HEK293 (cell line): ENCODE data around the gene E2F4.

Experiments
- CTCF ChIA-PET: fragments of 350-600 bp; formaldehyde crosslinking; extraction: SDS; loops from one replicate; lab custom pipeline; 2021; ENCODE audit warnings: antibody characterized with exemption; lab: Yijun Ruan, JAX
- POLR2A ChIA-PET: fragments of 300-600 bp; formaldehyde crosslinking; extraction: SDS; loops from one replicate; lab custom pipeline; 2020; ENCODE audit warnings: antibody characterized with exemption, inconsistent platforms; lab: Yijun Ruan, JAX
- H3K27ac ChIP-seq: fragments of 200-500 bp; sonication (Bioruptor generic); 2 replicates; pipeline ENCODE4 v1.5.1; 2014; ENCODE audit warnings: low read depth, low read length, control low read depth, inconsistent platforms; ENCODE audit errors: extremely low read depth
- H3K36me3 ChIP-seq, 2 experiments: fragments of 200-500 bp in 1 of 2; sonication (Bioruptor generic) in 1 of 2; 1 replicate in 1 of 2; 2 replicates in 1 of 2; pipeline ENCODE4 v1.5.1; 2014 to 2017; ENCODE audit warnings: inconsistent platforms in 2 of 2, low read length in 2 of 2; ENCODE audit not compliant: control insufficient read depth in 2 of 2, insufficient read depth in 1 of 2
- H3K4me1 ChIP-seq: fragments of 200-500 bp; sonication (Bioruptor generic); 2 replicates; pipeline ENCODE4 v1.5.1; 2014; ENCODE audit warnings: mild to moderate bottlenecking, low read length, inconsistent platforms; ENCODE audit not compliant: control insufficient read depth, insufficient read depth
- H3K4me3 ChIP-seq: 2 replicates; pipeline ENCODE4 v1.5.1; 2011; ENCODE audit warnings: low read depth, mild to moderate bottlenecking, control low read depth, low read length, moderate library complexity
- H3K9me3 ChIP-seq: fragments of 200-500 bp; sonication (Bioruptor generic); 2 replicates; pipeline ENCODE4 v1.5.1; 2014; ENCODE audit warnings: low read depth, low read length, inconsistent platforms; ENCODE audit not compliant: control insufficient read depth, insufficient read depth
- GLIS1 ChIP-seq: fragments of 450-650 bp; formaldehyde crosslinking; IDR thresholded peaks from 2 replicates; pipeline ENCODE4 v1.5.1; 2016; ENCODE audit warnings: missing biosample characterization, missing genetic modification characterization
- HOXA7 ChIP-seq: sonication (generic); formaldehyde crosslinking; IDR thresholded peaks from 2 replicates; pipeline ENCODE4 v1.8.1; 2022; ENCODE audit warnings: missing genetic modification reagents, borderline replicate concordance
- SCRT2 ChIP-seq: fragments of 450-650 bp; formaldehyde crosslinking; IDR thresholded peaks from 2 replicates; pipeline ENCODE4 v1.5.1; 2016; ENCODE audit warnings: missing biosample characterization, missing genetic modification characterization
- SP2 ChIP-seq: fragments of 450-650 bp; formaldehyde crosslinking; IDR thresholded peaks from 2 replicates; pipeline ENCODE4 v1.5.1; 2016; ENCODE audit warnings: missing biosample characterization, missing genetic modification characterization
- ZNF16 ChIP-seq: fragments of 450-650 bp; formaldehyde crosslinking; IDR thresholded peaks from 2 replicates; pipeline ENCODE4 v1.5.1; 2016; ENCODE audit warnings: low read depth, missing biosample characterization, missing genetic modification characterization
- ZNF202 ChIP-seq: fragments of 450-650 bp; formaldehyde crosslinking; IDR thresholded peaks from 2 replicates; pipeline ENCODE4 v1.5.1; 2016; ENCODE audit warnings: missing biosample characterization, missing genetic modification characterization, borderline replicate concordance
- ZNF335 ChIP-seq: fragments of 450-650 bp; formaldehyde crosslinking; conservative IDR thresholded peaks from 2 replicates; pipeline ENCODE4 v1.5.1; 2016; ENCODE audit warnings: missing biosample characterization, missing genetic modification characterization
- ZNF404 ChIP-seq: fragments of 450-650 bp; formaldehyde crosslinking; IDR thresholded peaks from 2 replicates; pipeline ENCODE4 v1.5.1; 2017; ENCODE audit warnings: missing biosample characterization, missing genetic modification characterization
- ZNF670 ChIP-seq: fragments of 450-650 bp; formaldehyde crosslinking; IDR thresholded peaks from 2 replicates; pipeline ENCODE4 v1.5.1; 2016; ENCODE audit warnings: missing biosample characterization, missing genetic modification characterization, low read depth
- ZNF76 ChIP-seq: fragments of 450-650 bp; formaldehyde crosslinking; IDR thresholded peaks from 2 replicates; pipeline ENCODE4; 2016; ENCODE audit warnings: low read depth, missing biosample characterization, missing genetic modification characterization, borderline replicate concordance
- ZNF768 ChIP-seq: fragments of 450-650 bp; formaldehyde crosslinking; IDR thresholded peaks from 2 replicates; pipeline ENCODE4 v1.5.1; 2018; ENCODE audit warnings: missing biosample characterization, mild to moderate bottlenecking, missing genetic modification characterization
- ZSCAN16 ChIP-seq: fragments of 450-650 bp; formaldehyde crosslinking; IDR thresholded peaks from 2 replicates; pipeline ENCODE4 v1.5.1; 2016; ENCODE audit warnings: missing biosample characterization, missing genetic modification characterization
- TF ChIP-seq, protein P1 (sequence below): fragments of 450-650 bp; formaldehyde crosslinking; IDR thresholded peaks from 2 replicates; pipeline ENCODE4 v1.5.1; 2017; ENCODE audit warnings: missing biosample characterization, missing genetic modification characterization
- TF ChIP-seq, protein P2 (sequence below): fragments of 450-650 bp; formaldehyde crosslinking; IDR thresholded peaks from 2 replicates; pipeline ENCODE4 v1.5.1; 2016; ENCODE audit warnings: missing biosample characterization, missing genetic modification characterization
- TF ChIP-seq, protein P3 (sequence below): fragments of 450-650 bp; formaldehyde crosslinking; IDR thresholded peaks from 2 replicates; pipeline ENCODE4; 2016; ENCODE audit warnings: missing biosample characterization, missing genetic modification characterization
- TF ChIP-seq, protein P4 (sequence below): fragments of 450-650 bp; formaldehyde crosslinking; conservative IDR thresholded peaks from 2 replicates; pipeline ENCODE4 v1.5.1; 2016; ENCODE audit warnings: low read depth, missing biosample characterization, missing genetic modification characterization
- TF ChIP-seq, protein P5 (sequence below): fragments of 450-650 bp; formaldehyde crosslinking; IDR thresholded peaks from 2 replicates; pipeline ENCODE4 v1.5.1; 2016; ENCODE audit warnings: missing biosample characterization, missing genetic modification characterization
- TF ChIP-seq, protein P6 (sequence below): fragments of 450-650 bp; formaldehyde crosslinking; IDR thresholded peaks from 2 replicates; pipeline ENCODE4 v1.5.1; 2016; ENCODE audit warnings: missing biosample characterization, missing genetic modification characterization, borderline replicate concordance

Gene E2F4

DNA sequence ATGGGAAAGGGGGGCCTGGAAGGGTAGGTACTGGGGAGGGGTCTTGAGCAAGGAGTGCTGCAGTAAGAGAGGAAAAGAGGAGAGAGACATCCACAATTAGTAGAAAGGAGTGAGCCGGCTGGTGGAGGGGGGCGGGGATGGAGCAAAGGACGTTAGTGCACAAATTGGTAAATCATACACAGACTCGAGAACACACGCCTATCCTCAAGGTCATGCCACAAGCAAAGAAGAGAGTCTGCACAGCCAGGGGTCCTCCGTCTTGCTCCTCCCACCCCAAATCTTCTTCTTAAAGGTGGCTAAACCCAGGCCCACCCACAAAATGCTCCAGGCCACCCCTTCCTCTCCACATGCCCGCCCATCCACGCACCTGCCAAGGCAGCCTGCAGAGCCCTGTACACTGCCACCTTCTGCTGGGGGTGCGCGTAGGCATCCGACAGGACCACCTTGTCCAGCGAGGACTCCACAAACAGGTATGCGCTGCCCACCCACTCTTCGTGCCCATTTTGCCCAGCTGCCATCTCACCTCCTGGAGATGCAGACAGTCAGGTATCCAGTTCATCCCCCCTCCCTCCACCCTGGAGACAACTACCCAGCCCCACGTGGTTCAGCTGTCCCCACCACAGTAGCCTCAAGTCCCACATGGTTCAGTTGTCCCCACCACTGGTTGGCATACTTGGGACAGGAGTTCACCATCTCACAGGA lies 35.7 kb upstream of the E2F4 start:
- POLR2A ChIA-PET = interaction anchor here (1.3 to 2.0 kb wide), 2 partner anchors 14 to 143 kb away, joined by 4 to 5 read pairs; partner anchors contain the start of gene NOL3
- TF ChIP-seq, protein P1, sequence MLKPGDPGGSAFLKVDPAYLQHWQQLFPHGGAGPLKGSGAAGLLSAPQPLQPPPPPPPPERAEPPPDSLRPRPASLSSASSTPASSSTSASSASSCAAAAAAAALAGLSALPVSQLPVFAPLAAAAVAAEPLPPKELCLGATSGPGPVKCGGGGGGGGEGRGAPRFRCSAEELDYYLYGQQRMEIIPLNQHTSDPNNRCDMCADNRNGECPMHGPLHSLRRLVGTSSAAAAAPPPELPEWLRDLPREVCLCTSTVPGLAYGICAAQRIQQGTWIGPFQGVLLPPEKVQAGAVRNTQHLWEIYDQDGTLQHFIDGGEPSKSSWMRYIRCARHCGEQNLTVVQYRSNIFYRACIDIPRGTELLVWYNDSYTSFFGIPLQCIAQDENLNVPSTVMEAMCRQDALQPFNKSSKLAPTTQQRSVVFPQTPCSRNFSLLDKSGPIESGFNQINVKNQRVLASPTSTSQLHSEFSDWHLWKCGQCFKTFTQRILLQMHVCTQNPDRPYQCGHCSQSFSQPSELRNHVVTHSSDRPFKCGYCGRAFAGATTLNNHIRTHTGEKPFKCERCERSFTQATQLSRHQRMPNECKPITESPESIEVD (tag by site-specific recombination) = no peak
- no peak for TF ChIP-seq ZNF768 (tag by site-specific recombination)
- TF ChIP-seq ZNF202 = no peak
- TF ChIP-seq GLIS1 = no peak
- no peak for TF ChIP-seq ZNF404 (tag by site-specific recombination)
- TF ChIP-seq, protein P2, sequence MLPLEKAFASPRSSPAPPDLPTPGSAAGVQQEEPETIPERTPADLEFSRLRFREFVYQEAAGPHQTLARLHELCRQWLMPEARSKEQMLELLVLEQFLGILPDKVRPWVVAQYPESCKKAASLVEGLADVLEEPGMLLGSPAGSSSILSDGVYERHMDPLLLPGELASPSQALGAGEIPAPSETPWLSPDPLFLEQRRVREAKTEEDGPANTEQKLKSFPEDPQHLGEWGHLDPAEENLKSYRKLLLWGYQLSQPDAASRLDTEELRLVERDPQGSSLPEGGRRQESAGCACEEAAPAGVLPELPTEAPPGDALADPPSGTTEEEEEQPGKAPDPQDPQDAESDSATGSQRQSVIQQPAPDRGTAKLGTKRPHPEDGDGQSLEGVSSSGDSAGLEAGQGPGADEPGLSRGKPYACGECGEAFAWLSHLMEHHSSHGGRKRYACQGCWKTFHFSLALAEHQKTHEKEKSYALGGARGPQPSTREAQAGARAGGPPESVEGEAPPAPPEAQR (tag by site-specific recombination) = no peak
- TF ChIP-seq, protein P3, sequence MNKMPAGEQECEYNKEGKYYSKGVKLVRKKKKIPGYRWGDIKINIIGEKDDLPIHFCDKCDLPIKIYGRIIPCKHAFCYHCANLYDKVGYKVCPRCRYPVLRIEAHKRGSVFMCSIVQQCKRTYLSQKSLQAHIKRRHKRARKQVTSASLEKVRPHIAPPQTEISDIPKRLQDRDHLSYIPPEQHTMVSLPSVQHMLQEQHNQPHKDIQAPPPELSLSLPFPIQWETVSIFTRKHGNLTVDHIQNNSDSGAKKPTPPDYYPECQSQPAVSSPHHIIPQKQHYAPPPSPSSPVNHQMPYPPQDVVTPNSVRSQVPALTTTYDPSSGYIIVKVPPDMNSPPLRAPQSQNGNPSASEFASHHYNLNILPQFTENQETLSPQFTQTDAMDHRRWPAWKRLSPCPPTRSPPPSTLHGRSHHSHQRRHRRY (tag by site-specific recombination) = no peak
- no peak for TF ChIP-seq ZNF16 (tag by site-specific recombination)
- TF ChIP-seq, protein P4, sequence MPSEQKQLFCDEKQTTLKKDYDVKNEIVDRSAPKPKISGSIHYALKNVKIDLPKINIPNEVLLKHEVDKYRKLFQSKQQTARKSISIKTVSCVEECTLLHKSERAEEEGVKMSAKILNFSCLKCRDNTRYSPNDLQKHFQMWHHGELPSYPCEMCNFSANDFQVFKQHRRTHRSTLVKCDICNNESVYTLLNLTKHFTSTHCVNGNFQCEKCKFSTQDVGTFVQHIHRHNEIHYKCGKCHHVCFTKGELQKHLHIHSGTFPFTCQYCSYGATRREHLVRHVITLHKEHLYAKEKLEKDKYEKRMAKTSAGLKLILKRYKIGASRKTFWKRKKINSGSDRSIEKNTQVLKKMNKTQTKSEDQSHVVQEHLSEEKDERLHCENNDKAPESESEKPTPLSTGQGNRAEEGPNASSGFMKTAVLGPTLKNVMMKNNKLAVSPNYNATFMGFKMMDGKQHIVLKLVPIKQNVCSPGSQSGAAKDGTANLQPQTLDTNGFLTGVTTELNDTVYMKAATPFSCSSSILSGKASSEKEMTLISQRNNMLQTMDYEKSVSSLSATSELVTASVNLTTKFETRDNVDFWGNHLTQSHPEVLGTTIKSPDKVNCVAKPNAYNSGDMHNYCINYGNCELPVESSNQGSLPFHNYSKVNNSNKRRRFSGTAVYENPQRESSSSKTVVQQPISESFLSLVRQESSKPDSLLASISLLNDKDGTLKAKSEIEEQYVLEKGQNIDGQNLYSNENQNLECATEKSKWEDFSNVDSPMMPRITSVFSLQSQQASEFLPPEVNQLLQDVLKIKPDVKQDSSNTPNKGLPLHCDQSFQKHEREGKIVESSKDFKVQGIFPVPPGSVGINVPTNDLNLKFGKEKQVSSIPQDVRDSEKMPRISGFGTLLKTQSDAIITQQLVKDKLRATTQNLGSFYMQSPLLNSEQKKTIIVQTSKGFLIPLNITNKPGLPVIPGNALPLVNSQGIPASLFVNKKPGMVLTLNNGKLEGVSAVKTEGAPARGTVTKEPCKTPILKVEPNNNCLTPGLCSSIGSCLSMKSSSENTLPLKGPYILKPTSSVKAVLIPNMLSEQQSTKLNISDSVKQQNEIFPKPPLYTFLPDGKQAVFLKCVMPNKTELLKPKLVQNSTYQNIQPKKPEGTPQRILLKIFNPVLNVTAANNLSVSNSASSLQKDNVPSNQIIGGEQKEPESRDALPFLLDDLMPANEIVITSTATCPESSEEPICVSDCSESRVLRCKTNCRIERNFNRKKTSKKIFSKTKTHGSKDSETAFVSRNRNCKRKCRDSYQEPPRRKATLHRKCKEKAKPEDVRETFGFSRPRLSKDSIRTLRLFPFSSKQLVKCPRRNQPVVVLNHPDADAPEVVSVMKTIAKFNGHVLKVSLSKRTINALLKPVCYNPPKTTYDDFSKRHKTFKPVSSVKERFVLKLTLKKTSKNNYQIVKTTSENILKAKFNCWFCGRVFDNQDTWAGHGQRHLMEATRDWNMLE (tag by site-specific recombination) = no peak
- no peak for TF ChIP-seq SCRT2 (tag by site-specific recombination)
- no peak for TF ChIP-seq HOXA7 (CRISPR knock-in tag)

DNA sequence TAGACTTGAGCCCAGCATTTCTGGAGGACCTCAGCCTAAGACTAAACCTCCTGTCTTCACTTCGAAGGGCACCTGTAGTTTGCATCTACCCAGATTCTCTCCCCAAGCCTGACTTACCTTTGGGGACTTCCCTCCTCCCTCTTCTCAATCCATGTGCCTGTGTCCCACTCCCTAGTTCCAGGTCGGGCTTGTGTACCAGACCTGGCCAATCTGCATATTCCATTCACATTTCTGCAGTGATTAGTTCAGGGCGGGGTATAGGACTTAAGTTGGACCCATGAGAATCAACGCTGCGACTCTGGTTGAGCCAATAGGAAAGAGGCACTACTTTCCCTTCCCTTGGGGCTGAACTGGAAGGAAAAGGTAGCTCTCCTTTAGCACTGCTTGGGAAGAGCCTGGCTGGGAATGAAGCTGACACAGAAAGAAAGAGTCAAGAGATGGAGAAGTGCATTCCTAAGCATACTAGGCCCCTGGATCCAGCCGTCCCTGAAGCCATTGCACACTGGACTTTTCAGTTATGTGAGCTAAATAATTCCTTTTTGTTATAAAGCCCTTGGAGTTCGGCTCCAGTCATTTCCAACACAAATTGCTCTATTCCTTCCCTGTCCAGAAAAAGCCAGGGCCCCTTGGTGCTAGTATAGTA lies 34.7 kb upstream of the E2F4 start:
- POLR2A ChIA-PET = no interaction called here
- H3K27ac ChIP-seq = no peak overlapping the region
- H3K4me1 ChIP-seq = no peaks in the 10 kb centered on the region
- no peak overlapping the region for H3K4me3 ChIP-seq
- H3K9me3 ChIP-seq = no peaks in the 10 kb centered on the region
- H3K36me3 ChIP-seq = no peaks in the 10 kb centered on the region
- CTCF ChIA-PET = interaction anchor here (0.9 to 7.4 kb wide), 7 partner anchors 13 to 179 kb away, joined by 3 to 155 read pairs (median 4); partner anchors contain the start of gene NOL3
- no peak for TF ChIP-seq SP2
- TF ChIP-seq ZSCAN16 = no peak
- no peak for TF ChIP-seq ZNF76
- TF ChIP-seq, protein P5, sequence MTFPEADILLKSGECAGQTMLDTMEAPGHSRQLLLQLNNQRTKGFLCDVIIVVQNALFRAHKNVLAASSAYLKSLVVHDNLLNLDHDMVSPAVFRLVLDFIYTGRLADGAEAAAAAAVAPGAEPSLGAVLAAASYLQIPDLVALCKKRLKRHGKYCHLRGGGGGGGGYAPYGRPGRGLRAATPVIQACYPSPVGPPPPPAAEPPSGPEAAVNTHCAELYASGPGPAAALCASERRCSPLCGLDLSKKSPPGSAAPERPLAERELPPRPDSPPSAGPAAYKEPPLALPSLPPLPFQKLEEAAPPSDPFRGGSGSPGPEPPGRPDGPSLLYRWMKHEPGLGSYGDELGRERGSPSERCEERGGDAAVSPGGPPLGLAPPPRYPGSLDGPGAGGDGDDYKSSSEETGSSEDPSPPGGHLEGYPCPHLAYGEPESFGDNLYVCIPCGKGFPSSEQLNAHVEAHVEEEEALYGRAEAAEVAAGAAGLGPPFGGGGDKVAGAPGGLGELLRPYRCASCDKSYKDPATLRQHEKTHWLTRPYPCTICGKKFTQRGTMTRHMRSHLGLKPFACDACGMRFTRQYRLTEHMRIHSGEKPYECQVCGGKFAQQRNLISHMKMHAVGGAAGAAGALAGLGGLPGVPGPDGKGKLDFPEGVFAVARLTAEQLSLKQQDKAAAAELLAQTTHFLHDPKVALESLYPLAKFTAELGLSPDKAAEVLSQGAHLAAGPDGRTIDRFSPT (tag by site-specific recombination) = no peak
- TF ChIP-seq, protein P6, sequence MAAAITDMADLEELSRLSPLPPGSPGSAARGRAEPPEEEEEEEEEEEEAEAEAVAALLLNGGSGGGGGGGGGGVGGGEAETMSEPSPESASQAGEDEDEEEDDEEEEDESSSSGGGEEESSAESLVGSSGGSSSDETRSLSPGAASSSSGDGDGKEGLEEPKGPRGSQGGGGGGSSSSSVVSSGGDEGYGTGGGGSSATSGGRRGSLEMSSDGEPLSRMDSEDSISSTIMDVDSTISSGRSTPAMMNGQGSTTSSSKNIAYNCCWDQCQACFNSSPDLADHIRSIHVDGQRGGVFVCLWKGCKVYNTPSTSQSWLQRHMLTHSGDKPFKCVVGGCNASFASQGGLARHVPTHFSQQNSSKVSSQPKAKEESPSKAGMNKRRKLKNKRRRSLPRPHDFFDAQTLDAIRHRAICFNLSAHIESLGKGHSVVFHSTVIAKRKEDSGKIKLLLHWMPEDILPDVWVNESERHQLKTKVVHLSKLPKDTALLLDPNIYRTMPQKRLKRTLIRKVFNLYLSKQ = no peak
- TF ChIP-seq ZNF670 = no peak
- TF ChIP-seq ZNF335 (tag by site-specific recombination) = no peak

More for the DNA sequence above, 35.7 kb upstream of the E2F4 start:
- no peaks in the 10 kb centered on the region for H3K9me3 ChIP-seq
- no peak overlapping the region for H3K27ac ChIP-seq
- H3K4me3 ChIP-seq = no peak overlapping the region
- H3K36me3 ChIP-seq = no peaks in the 10 kb centered on the region
- 0 out of 2 replicates have a peak, but pooled peaks cover 2% of the 10 kb centered on the region for H3K4me1 ChIP-seq
- CTCF ChIA-PET = interaction anchor here (0.5 to 7.4 kb wide), 21 partner anchors 11 to 261 kb away, joined by 3 to 155 read pairs (median 8); partner anchors contain the start of genes CES3 and PHAF1
